Activated CD8-positive, alpha-beta memory T cell treated with anti-CD3 and anti-CD28 coated beads, Interleukin-2, amount 50 U/mL, for 4 hours (primary cell): Measurements from ENCODE around the gene SIN3A.

Source experiments
- DNase-seq: peaks from one replicate; pipeline ENCODE4 v3.0.0-alpha.2; 2020

Gene SIN3A

DNA sequence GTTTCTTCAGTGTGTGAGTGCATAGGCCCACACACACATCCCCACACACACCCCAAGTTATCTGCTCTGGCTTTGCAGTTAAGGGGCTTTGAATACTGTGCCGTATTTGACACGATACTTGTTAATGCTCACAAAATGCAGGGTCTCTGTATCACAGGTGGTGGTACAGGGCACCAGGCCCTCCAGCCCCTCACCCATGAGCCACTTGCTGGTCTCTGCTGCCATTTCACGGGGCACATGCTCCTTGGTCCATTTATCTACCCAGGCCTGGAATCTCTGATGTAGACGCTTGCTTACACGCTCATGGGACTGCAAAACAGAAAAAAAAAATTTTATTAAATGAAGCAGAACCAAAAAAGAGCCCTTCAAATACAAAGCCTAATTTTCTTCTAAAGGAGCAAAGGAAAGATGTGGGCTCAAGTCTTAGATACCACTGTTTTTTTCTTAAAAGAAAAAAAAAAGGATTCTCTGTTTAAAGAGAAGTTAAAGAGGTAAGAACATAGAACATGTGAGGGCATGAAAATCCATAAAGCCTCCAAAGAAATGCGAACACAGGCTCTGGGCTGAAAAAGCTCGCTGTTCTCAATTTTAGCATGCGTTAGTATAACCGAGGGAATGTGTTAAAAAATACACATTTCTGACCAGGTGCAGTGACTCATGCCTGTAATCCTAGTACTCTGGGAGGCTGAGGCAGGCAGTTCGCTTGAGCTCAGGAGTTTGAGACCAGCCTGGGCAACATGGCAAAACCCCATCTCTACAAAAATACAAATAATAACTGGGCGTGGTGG lies 79.4 kb downstream of the SIN3A start:
- DNase-seq, result no peak

- DNase-seq, result no peak
Observed at GRCh38 chr15:75371486-75371885, 80.0 kb downstream of the SIN3A start.

DNA sequence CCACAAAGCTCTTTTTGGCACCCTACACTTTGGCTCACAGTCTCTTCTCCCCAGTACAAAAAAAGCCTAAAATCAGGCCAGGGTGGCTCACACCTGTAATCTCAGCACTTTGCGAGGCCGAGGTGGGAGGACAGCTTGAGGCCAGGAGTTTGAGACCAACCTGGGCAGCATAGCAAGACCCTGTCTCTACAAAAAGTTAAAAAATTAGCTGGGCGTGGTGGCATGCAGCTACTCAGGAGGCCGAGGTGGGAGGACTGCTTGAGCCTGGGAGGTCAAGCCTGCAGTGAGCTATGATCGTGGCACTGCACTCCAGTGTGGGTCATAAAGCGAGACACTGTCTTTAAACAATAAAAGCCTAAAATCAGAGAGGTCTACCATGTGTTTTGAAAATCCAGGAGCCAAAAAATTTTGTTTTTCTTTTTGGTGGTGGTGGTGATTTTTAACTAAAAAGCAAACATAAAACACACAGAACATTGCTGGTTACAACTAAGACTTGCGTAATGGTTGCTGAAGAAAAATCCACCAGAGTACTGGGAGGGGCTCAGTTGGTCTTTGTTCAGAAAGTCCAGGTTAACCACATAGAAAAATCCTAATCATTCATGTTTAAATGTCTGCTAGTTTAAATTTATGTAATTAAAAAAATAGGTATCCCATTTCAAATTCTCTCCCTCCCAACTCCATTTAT lies 81.5 kb downstream of the SIN3A start:
- DNase-seq, result no peak

DNA sequence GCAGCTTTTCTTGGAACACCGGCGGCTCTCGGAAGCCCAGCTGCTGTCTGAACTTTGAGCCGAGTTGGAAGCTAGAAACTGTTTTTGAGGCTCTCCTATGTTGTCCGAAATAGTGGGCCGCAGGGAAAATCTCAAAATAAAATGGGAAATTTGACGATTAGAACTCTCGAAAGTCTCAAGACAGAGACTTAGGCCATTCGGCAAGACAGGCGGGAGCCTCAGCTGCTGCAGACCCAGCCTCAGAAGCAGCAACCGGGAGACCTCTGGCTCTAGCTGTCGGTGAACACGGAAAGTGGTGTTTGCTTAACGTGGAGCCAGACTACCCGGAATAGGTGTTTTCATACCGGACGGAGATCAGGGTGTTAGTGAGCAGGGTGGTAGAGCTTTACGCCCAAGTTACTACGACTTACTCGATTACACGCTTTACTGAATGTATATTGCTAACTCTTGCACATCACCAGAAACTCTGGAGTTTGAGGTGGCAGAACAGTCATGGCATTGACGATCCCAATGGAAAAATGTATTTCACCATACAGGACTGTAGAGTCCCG lies 82.7 kb downstream of the SIN3A start:
- no peak for DNase-seq

- peak; percentile 92 for DNase-seq
Observed at GRCh38 chr15:75367913-75368688, 83.4 kb downstream of the SIN3A start, which contains the start of gene MAN2C1. TSS of gene MAN2C1 (minus strand) at chr15:75368607. CDS start at chr15:75368583, 24 bp downstream.

DNA sequence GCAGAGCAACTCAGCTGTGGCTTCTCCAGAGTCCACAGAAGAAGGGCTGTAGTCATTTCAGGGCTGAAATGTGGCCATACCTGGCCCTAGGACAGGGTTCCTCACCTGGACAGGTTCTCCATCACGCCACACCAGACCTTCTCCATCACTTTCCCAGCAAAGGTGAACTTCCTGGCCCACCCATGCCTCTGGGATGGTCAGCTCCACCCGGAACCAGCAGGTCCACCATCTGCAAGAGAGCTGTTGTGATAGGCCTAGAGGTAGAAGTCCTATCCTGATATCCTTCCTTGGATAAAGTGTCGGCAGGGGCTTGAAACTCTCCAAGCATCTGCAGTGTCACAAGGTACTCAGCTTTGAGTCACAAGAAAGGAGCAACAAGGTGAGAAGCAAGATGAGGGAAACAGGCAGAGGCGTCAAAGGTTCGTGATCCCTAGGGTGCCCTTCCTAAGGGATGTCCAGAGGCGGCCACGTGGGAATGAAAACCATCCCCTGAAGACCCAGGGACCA lies 84.0 kb downstream of the SIN3A start:
- no peak for DNase-seq

DNA sequence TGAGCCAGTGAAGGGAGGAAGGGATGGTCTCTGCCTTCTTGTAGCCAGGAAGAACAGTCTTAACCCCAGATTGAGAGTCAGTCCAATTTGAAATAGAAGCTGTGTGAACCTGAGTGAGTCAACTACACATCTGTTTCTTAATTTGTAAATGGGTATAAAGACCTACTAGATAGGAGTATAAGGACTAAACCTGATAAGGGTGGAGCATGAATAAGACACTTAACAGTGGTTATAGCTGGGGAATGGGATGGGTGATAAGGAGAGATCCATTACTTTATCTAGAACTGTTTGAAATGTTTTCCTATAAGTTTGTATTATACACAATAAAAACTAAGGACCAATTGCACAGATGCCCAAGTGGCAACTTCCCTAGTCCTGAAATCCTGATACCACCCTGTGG lies 84.5 kb downstream of the SIN3A start:
- DNase-seq, result no peak

DNA sequence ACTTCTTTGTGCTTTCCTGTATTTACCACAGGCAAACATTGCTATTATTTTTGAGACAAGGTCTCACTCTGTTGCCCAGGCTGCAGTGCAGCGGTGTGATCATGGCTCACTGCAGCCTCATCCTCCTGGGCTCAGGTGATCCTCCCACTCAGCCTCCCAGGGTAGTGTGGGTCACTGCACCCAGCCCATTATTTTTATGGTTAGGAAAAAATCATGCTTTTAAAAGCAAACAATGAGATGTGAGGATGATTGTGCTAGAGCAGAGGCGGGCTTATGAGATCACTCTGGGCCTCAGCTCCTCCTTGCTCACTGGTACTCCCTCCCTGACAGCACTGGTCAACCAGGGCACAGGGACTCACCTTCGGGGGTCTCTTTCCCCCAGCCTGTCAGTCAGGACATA lies 85.3 kb downstream of the SIN3A start:
- no peak for DNase-seq

- DNase-seq, result no peak
Observed at GRCh38 chr15:75364881-75365280, 86.6 kb downstream of the SIN3A start.

DNA sequence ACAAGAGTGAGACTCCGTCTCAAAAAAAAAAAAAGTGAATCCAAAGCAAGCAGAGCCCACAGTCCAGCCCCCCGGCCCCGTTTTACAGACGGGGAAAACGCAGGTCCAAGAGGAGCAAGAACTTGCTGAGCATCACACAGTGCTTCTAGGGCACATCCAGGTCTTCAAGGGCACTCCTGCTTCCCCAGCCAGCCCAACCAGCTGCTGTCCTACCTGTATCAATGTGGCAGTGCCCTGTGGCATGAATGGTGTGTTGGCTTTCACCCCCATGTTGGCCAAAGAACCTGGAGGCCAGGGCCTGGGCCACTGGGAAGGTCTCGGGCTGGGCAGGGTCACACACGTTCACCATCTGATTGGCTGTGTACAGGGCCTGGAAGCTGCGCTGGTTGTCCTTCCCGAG lies 87.7 kb downstream of the SIN3A start:
- no peak for DNase-seq

GRCh38 chr15:75362642-75363249 lies 88.7 kb downstream of the SIN3A start:
- no peak for DNase-seq

- no peak for DNase-seq
Observed at GRCh38 chr15:75361989-75362641, 89.4 kb downstream of the SIN3A start.

DNA sequence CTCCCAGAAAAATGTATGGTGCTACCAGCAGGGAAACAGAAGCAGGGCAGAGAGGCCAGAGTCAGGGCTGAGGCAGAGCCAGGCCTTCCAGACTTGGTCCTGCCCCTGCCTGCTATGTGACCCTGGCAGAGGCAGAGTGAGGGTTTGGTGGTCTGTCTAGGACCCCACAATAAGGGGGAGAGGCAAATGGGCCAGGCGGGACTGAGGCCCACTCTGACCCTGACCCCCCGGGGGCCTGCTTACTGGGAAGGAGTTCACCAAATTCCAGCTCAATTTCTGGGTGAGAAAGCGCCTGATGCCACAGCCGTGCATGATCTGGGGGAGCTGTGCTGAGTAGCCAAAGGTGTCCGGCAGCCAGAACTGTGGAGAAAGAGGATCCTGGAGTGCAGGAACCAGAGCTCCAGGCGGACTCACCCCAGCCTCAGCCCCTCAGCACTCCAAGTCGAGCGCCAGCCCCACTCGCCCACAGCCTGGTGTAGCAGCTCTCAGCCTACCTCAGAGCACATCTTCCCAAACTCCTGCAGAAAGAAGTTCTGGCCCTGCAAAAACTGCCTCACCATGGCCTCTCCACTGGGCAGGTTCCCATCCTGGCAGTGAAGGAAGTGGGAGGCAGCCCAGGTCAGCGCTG lies 90.0 kb downstream of the SIN3A start:
- DNase-seq, result no peak

GRCh38 chr15:75360856-75361255 lies 90.6 kb downstream of the SIN3A start:
- no peak for DNase-seq

DNA sequence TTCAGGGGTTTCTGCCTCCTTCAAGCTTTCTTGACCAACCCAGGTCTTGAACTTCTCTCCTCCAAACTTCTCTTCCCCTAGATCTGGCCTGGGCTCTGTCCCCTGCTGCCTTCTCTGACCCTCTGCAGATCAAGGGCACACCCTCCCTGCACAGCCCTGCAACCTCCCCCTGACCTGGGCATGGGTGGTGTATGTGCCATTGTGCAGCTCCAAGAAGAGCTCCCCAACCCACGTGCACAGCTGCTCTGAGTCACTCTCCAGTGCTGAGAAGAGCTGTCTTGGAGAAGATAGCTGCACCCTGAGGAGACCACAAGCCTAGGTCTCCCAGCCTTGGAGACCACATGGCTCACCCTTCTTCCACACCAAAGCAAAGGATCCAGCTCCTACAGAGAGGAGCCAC lies 91.1 kb downstream of the SIN3A start:
- no peak for DNase-seq

GRCh38 chr15:75359537-75360250 lies 91.8 kb downstream of the SIN3A start:
- DNase-seq, result no peak

DNA sequence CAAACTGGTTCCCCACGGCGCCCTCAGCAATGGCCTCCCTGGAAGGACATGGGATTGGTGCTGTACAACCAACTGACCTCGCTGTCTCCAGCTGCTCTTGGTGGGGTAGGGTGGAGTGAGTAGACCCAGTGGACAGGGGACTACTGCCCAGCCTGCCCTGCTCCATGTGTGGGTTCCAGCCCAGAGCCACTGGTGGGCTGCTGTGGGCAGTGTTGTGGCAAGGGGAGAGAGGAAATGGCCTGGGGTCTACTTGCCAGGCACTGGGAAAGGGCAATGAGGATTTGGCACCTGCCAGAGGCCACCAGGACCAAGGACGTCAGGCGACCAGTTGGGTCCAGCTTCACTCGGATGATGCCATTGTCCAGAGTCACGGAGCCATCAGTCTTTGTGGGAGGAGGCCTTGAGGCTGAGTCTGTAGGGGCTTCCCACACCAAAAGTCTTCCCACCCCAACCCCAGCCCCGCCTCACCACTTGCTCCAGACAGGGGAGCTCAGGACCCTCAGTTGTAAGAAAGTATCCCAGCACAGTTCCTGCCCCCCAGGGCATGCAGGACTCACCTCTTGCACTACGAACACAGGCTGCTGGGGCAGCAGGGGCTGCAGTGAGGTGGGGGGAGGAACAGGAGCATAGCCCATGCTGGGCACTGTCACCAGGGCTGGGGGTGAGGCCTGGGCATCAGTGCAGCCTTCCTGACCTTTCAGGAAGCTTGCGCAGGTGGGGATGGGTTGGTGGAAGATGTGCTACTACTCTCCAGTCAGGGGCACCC lies 92.5 kb downstream of the SIN3A start:
- DNase-seq, result no peak

DNA sequence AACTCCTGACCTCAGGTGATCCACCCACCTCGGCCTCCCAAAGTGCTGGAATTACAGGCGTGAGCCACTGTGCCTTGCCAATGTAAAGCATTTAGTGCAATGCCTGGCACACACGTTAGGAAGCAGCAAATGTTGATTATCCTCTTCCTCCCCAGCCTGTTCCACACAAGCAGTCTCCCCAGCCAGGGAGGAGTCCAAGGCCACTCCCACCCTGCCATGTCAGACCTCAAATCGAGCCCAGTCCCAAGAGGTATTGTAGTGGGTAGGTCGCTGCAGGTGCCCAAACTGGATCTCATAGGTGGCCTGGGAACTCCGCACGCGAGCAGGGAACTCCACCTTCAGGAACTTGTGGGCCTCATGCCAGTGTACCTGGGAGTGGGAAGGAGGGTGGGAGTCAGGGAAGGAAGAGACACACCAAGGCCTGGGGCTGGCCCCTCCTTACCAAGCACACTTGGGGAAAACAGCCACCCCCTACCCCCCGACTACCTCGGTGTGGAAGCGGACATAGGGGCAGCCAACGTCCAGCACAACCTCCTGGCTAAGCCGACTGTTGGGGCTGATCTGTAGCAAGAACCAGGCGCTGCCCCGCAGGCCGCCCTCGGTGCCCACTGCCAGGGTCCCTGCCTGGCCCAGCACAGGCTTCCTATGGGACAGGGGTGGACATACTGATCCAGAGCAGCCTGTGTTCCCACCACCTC lies 93.4 kb downstream of the SIN3A start:
- no peak for DNase-seq

GRCh38 chr15:75356517-75356916 lies 95.0 kb downstream of the SIN3A start:
- DNase-seq, result no peak

- DNase-seq, result no peak
Observed at GRCh38 chr15:75356006-75356405, 95.5 kb downstream of the SIN3A start.
